22Rv1 (cell line): Measurements from ENCODE around the gene PXK.

Experiments used
- H3K27ac ChIP-seq: fragments of 450-650 bp; 2 replicates; pipeline ENCODE4 v1.5.1; 2017
- ZFX ChIP-seq: fragments of 450-650 bp; IDR thresholded peaks from 2 replicates; pipeline ENCODE4 v1.6.1; 2017; ENCODE audit warnings: antibody characterized with exemption, borderline replicate concordance
- TF ChIP-seq, protein P1 (sequence below): fragments of 450-650 bp; IDR thresholded peaks from 2 replicates; pipeline ENCODE4 v1.5.1; 2017; ENCODE audit warnings: mild to moderate bottlenecking

PXK gene

GRCh38 chr3:58307639-58308215 lies 25.0 kb upstream of the PXK start:
- H3K27ac ChIP-seq = peak overlapping the region; percentile 89
- TF ChIP-seq, protein P1, sequence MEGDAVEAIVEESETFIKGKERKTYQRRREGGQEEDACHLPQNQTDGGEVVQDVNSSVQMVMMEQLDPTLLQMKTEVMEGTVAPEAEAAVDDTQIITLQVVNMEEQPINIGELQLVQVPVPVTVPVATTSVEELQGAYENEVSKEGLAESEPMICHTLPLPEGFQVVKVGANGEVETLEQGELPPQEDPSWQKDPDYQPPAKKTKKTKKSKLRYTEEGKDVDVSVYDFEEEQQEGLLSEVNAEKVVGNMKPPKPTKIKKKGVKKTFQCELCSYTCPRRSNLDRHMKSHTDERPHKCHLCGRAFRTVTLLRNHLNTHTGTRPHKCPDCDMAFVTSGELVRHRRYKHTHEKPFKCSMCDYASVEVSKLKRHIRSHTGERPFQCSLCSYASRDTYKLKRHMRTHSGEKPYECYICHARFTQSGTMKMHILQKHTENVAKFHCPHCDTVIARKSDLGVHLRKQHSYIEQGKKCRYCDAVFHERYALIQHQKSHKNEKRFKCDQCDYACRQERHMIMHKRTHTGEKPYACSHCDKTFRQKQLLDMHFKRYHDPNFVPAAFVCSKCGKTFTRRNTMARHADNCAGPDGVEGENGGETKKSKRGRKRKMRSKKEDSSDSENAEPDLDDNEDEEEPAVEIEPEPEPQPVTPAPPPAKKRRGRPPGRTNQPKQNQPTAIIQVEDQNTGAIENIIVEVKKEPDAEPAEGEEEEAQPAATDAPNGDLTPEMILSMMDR = peak; percentile 78
- no peak for TF ChIP-seq ZFX

DNA sequence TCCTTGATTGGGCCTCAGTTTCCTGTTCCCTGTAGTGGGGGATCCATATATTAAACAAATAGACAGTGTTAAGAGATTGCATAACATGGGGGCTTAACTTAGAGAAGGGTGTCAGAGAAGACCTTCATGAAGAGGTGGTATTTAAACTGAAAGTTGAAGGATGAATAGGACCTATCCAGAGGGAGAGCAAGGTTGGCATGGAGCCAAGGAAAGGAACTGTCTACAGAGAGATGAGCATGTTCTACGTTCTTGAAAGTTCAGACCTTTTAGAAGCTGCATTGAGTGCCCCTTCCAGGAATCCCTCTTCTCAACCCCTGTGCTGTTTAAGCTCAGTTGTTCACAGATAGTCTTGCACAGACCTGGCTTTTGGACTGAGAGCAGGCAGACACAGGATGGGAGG lies 24.0 kb upstream of the PXK start:
- no peak for TF ChIP-seq ZFX
- TF ChIP-seq, protein P1 = no peak
- no peak overlapping the region for H3K27ac ChIP-seq

GRCh38 chr3:58317811-58318210 lies 14.9 kb upstream of the PXK start:
- H3K27ac ChIP-seq = no peak overlapping the region
- TF ChIP-seq ZFX = no peak
- TF ChIP-seq, protein P1 = no peak

DNA sequence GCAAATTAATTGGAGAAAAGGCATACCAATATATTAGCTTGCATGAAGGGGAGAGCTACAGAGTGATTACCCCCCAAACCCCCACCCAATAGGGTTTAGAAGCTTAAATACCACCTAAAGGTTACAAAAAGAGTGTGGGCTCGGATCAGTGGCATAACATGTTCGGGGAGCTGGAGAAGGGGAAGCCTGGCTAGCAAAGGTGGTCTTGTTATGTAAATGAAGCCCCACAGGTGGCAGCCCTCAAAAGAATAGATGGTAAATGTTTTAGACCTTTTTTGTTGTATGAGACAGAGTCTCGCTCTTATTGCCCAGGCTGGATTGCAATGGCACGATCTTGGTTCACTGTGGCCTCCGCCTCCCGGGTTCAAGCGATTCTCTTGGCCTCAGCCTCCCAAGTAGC lies 10.9 kb upstream of the PXK start:
- H3K27ac ChIP-seq = no peak overlapping the region

GRCh38 chr3:58322793-58323192 lies 9.9 kb upstream of the PXK start:
- H3K27ac ChIP-seq = no peak overlapping the region
- TF ChIP-seq, protein P1 = no peak
- no peak for TF ChIP-seq ZFX

More for the DNA sequence above, 10.9 kb upstream of the PXK start:
- no peak for TF ChIP-seq ZFX
- TF ChIP-seq, protein P1 = no peak

DNA sequence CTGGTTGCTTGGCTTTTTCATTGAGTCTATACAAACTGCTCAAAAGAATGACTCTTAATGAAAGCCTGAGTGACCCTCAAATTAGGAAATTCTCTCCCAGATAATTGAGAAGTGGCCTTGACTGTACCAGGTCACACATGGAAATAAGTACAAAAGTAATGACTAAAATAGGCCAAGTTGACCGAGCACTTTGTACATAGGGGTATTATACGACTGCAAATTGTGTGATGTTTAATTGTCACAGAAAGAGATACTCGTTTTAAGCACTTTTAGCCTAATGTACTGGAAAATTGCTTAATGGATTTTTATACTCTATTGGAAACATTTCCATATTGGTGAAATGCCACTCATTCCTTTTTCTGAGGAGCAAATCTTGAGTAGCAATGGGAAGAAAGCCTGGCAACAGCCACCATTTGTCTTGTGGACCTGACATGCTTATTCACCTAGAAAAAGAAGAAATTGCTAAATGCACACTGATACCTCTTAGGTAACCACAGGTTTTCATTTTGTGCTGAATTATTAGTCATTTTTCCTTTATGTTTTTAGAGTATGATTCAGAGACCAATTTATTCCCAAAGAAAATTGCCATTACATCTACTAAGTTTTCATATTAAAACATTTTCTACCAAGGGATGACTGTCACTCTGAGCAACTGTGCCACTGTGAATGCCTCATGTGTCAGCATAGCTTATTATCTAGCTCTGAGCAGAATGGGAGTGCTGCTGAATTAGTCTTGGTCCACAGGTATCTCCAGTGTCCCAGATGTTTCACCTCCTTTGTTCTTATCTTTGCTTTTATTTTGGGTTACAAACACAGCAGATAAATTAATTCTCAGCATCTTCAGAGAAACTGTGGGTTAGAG lies 8.9 kb upstream of the PXK start:
- TF ChIP-seq, protein P1 = no peak
- no peak for TF ChIP-seq ZFX
- H3K27ac ChIP-seq = no peak overlapping the region
